PC-3 (cell line): ENCODE data around the gene AP1M1. TPM values are rescaled to one million over a fixed set of nuclear protein-coding genes. Genes with fewer than 3 reads are reported as not detected.

ENCODE experiments used
- ATAC-seq: fragments of 200-7000 bp; cut with Tn5 transposase; 2 replicates; pipeline ENCODE4 v1.9.1; 2020; ENCODE audit warnings: mild to moderate bottlenecking, moderate library complexity
- BruUV-seq: library from RNA; stranded (reverse); fragments of 400-500 nt; replicated peaks from 2 replicates; lab custom pipeline; 2021; lab: Mats Ljungman, UMichigan
- CTCF ChIA-PET: fragments of 300-600 bp; sonication (Branson Sonifier 250); formaldehyde crosslinking; loops from one replicate; lab custom pipeline; 2022; ENCODE audit warnings: antibody characterized with exemption; lab: Charles Lee
- POLR2A ChIA-PET: fragments of 300-600 bp; sonication (Branson Sonifier 250); formaldehyde crosslinking; loops from one replicate; lab custom pipeline; 2022; ENCODE audit warnings: antibody characterized with exemption; ENCODE audit not compliant: unreplicated experiment; lab: Charles Lee
- DNase-seq: peaks from one replicate; pipeline ENCODE4 v3.0.0-alpha.2; 2015
- H2AFZ ChIP-seq: fragments of 300-600 bp; sonication (generic); 2 replicates; pipeline ENCODE4 v1.6.0; 2016; ENCODE audit warnings: antibody characterized with exemption, low read length
- H3F3A ChIP-seq: fragments of 300-600 bp; sonication (generic); one replicate; pipeline ENCODE4 v1.6.0; 2017; ENCODE audit warnings: antibody characterized with exemption, low read length, control low read depth, mild to moderate bottlenecking; ENCODE audit not compliant: unreplicated experiment
- H3K27ac ChIP-seq: fragments of 300-600 bp; sonication (generic); 2 replicates; pipeline ENCODE4 v1.5.1; 2016; ENCODE audit warnings: mild to moderate bottlenecking, low read length
- H3K27me3 ChIP-seq: fragments of 300-600 bp; sonication (generic); 2 replicates; pipeline ENCODE4 v1.6.1; 2016; ENCODE audit warnings: low read length, mixed read lengths
- H3K36me3 ChIP-seq: fragments of 300-600 bp; sonication (generic); 2 replicates; pipeline ENCODE4 v1.6.1; 2016; ENCODE audit warnings: low read depth, mixed run types, low read length, mixed read lengths
- H3K4me1 ChIP-seq: fragments of 300-600 bp; sonication (generic); 2 replicates; pipeline ENCODE4 v1.5.1; 2016; ENCODE audit warnings: low read length; ENCODE audit not compliant: insufficient read depth
- H3K4me2 ChIP-seq: fragments of 300-600 bp; sonication (generic); 2 replicates; pipeline ENCODE4 v1.6.0; 2016; ENCODE audit warnings: low read length
- H3K4me3 ChIP-seq: fragments of 300-600 bp; sonication (generic); 2 replicates; pipeline ENCODE4 v1.5.1; 2016; ENCODE audit warnings: mild to moderate bottlenecking, low read length, mixed read lengths
- H3K79me2 ChIP-seq: fragments of 300-600 bp; sonication (generic); 2 replicates; pipeline ENCODE4 v1.6.1; 2017; ENCODE audit warnings: low read length, mixed read lengths
- H3K9ac ChIP-seq: fragments of 300-600 bp; sonication (generic); 2 replicates; pipeline ENCODE4 v1.6.0; 2016; ENCODE audit warnings: mild to moderate bottlenecking, low read length
- H3K9me2 ChIP-seq: fragments of 300-600 bp; sonication (generic); replicated peaks from 2 replicates; pipeline ENCODE4 v1.6.1; 2016; ENCODE audit warnings: mixed run types, low read length, mixed read lengths
- H3K9me3 ChIP-seq: fragments of 300-600 bp; sonication (generic); 2 replicates; pipeline ENCODE4 v1.6.1; 2016; ENCODE audit warnings: low read length, mixed read lengths
- H4K20me1 ChIP-seq: fragments of 300-600 bp; sonication (generic); 2 replicates; pipeline ENCODE4 v1.6.1; 2016; ENCODE audit warnings: low read length, mixed read lengths
- CTCF ChIP-seq: fragments of 300-600 bp; sonication (generic); conservative IDR thresholded peaks from 2 replicates; pipeline ENCODE4 v1.5.1; 2017; ENCODE audit warnings: antibody characterized with exemption, low read depth, mild to moderate bottlenecking, low read length
- EZH2 ChIP-seq: fragments of 300-600 bp; sonication (generic); IDR thresholded peaks from one replicate; pipeline ENCODE4 v1.6.1; 2017; ENCODE audit warnings: antibody characterized with exemption, mild to moderate bottlenecking, low read length; ENCODE audit not compliant: unreplicated experiment
- EZH2phosphoT487 ChIP-seq: fragments of 300-600 bp; sonication (generic); IDR thresholded peaks from 2 replicates; pipeline ENCODE4 v1.6.1; 2018; ENCODE audit warnings: mild to moderate bottlenecking, antibody characterized with exemption, low read length, borderline replicate concordance
- intact Hi-C: fragments of 100-400 bp; cut with micrococcal nuclease; formaldehyde crosslinking; loops from 2 replicates; pipeline ENCODE4 v1.9.0; 2023
- total RNA-seq: library from RNA; depleted of rRNA; stranded (reverse); fragments of >200 nt; gene quantifications from 2 replicates; pipeline ENCODE4 v1.2.3, GENCODE V29; 2014

AP1M1 gene
- total RNA-seq, 1 experiment from 2014 or later: 104 TPM

- Histone ChIP-seq H3K4me2 (no peak overlapping the region), H3K27ac (no peak overlapping the region), H3K4me1 (no peaks in the 10 kb centered on the region), H3K27me3 (no peaks in the 10 kb centered on the region), H3K9me2 (no peaks in the 10 kb centered on the region), H2AFZ (no peak overlapping the region), H4K20me1 (no peaks in the 10 kb centered on the region), H3K36me3 (peaks cover 8% of the 10 kb centered on the region; the same call in 1 of the 2 replicates), H3K79me2 (no peaks in the 10 kb centered on the region), H3K9me3 (no peaks in the 10 kb centered on the region), H3K9ac (no peak overlapping the region), H3F3A (no peaks in the 10 kb centered on the region), H3K4me3 (no peak overlapping the region)
- CTCF ChIA-PET: no interaction called here
- TF ChIP-seq EZH2phosphoT487 (no peak), EZH2 (no peak)
- POLR2A ChIA-PET: no interaction called here
- no TSS peak for BruUV-seq
- intact Hi-C loops: no loop called here
- no peak for ATAC-seq
- no peak for DNase-seq
Measured at GRCh38 chr19:16232568-16232967, 34.9 kb downstream of the AP1M1 start.

- intact Hi-C loops: no loop called here
- Histone ChIP-seq H3K4me3 (no peak overlapping the region), H3K4me1 (no peaks in the 10 kb centered on the region), H4K20me1 (no peaks in the 10 kb centered on the region), H3K9ac (no peak overlapping the region), H3K4me2 (no peak overlapping the region), H3K27ac (no peak overlapping the region), H2AFZ (no peak overlapping the region), H3K9me3 (no peaks in the 10 kb centered on the region), H3K27me3 (no peaks in the 10 kb centered on the region), H3K36me3 (peaks cover 3% of the 10 kb centered on the region; the same call in 1 of the 2 replicates), H3K9me2 (no peaks in the 10 kb centered on the region), H3F3A (no peaks in the 10 kb centered on the region), H3K79me2 (no peaks in the 10 kb centered on the region)
- CTCF ChIA-PET: no interaction called here
- POLR2A ChIA-PET: no interaction called here
- no TSS peak for BruUV-seq
- no peak for TF ChIP-seq EZH2
- TF ChIP-seq EZH2phosphoT487: no peak
- TF ChIP-seq CTCF: no peak
- ATAC-seq: no peak
- no peak for DNase-seq
Measured at GRCh38 chr19:16233081-16233776, 35.5 kb downstream of the AP1M1 start.

- Histone ChIP-seq H3K4me1 (no peaks in the 10 kb centered on the region), H3F3A (no peaks in the 10 kb centered on the region), H3K9me2 (no peaks in the 10 kb centered on the region), H3K4me3 (no peak overlapping the region), H3K79me2 (no peaks in the 10 kb centered on the region), H3K9me3 (no peaks in the 10 kb centered on the region), H3K27me3 (no peaks in the 10 kb centered on the region), H4K20me1 (no peaks in the 10 kb centered on the region), H3K36me3 (0 out of 2 replicates have a peak, but pooled peaks cover 3% of the 10 kb centered on the region), H3K27ac (no peak overlapping the region), H2AFZ (no peak overlapping the region), H3K4me2 (no peak overlapping the region), H3K9ac (no peak overlapping the region)
- intact Hi-C loops: no loop called here
- DNase-seq: no peak
- CTCF ChIA-PET: no interaction called here
- no peak for TF ChIP-seq EZH2phosphoT487
- no peak for TF ChIP-seq CTCF
- TF ChIP-seq EZH2: no peak
- ATAC-seq: no peak
- POLR2A ChIA-PET: no interaction called here
- BruUV-seq: no TSS peak
Measured at GRCh38 chr19:16233836-16234551, 36.3 kb downstream of the AP1M1 start.
